Activated effector memory CD4-positive, alpha-beta T cell treated with Interleukin-2 at 50 U/mL for 16 hours (primary cell): Measurements from ENCODE around the gene GPATCH3.
A peak's percentile ranks its signal among the peaks of the same experiment; 100 is the strongest.
"Not testable (repeated sequence)": the region's sequence is repeated elsewhere in the genome, so short reads cannot be mapped to it uniquely, and the experiment has no call there.

Experiments used
- DNase-seq: peaks from one replicate; pipeline ENCODE4 v3.0.0-alpha.2; 2020

The GPATCH3 gene, protein sequence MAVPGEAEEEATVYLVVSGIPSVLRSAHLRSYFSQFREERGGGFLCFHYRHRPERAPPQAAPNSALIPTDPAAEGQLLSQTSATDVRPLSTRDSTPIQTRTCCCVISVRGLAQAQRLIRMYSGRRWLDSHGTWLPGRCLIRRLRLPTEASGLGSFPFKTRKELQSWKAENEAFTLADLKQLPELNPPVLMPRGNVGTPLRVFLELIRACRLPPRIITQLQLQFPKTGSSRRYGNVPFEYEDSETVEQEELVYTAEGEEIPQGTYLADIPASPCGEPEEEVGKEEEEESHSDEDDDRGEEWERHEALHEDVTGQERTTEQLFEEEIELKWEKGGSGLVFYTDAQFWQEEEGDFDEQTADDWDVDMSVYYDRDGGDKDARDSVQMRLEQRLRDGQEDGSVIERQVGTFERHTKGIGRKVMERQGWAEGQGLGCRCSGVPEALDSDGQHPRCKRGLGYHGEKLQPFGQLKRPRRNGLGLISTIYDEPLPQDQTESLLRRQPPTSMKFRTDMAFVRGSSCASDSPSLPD

DNA sequence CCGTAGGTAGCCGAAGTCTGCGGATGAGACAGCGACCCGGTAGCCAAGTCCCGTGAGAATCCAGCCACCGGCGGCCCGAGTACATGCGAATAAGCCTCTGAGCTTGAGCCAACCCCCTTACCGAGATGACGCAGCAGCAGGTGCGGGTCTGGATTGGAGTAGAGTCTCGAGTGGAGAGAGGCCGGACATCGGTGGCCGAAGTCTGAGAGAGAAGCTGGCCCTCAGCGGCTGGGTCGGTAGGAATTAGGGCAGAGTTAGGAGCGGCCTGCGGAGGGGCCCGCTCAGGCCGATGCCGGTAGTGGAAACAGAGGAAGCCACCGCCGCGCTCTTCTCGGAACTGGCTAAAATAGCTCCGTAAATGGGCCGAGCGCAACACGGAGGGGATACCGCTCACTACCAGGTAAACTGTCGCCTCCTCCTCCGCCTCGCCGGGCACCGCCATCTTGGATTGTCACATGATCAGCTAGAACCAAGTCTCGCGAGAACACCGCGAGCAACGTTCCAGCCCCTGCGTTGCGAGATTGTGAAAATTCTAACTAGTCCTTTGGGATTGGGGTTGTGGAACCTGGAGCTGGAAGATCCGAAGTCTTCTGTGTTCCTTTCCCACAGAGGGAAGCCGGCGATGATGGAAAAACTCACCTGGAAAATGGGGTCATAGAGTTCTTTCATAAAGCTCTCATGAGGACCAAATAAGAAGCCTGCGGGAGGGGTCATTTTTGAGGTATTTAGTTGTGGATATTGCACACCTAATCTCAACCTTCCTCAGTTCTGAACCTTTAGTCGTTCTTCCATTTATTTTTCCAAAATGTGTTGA, at the start of gene GPATCH3:
Gene GPATCH3 (minus strand): TSS at position 467 of the 814 bp plus-strand sequence. CDS start 25 bp downstream, at position 442.
- DNase-seq: peak; percentile 77

DNA sequence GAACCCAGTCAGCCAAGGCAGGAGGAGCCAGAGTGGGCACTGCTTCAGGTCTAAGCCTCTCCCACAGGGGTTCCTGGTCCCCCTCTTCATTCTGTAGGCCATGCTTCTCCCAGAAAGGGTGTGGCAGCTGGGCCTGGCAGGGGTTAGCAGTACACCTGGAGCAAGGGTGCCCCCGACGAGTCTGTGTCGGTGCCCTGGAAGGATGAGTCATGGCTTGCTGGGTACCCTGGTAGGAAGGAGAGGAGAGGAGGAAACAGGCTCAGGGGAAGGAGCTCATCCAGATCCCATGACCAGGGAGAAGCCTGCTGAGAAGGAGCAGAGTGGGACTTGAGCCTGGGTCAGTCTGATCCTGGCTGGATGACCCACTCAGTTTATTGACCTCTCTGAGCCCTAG, 49.7 kb upstream of the GPATCH3 start:
- no peak for DNase-seq

DNA sequence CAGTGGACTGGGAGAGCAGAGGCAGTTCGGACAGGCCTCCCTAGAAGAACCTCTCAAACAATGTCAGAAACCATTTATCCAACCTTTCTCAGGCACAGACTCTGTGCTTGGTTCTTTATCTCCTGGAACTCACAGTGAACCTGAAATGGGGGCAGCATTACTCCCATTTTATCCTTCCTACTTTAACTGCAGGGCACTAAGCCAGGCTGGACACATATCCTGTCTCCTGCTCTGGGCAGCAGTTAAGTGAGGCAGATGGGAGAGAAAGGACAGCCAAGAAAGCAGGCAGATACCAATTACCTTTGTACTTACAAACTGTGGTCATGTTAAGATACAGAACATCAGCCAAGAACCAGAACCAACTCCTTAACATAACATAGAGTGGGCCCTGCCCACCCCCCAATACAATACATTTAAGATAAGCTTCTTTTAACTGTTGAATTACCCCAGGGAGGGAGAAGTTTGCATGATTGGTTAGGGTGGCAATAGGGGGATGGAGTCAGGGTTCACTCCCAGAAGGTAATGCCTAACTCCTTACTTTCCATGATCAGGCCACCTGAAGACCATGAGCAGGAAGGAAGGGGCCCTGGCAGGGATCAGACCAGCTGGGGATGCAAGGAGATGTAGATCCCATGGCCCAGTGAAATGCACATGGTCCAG, 49.1 kb upstream of the GPATCH3 start:
- DNase-seq: no peak

DNA sequence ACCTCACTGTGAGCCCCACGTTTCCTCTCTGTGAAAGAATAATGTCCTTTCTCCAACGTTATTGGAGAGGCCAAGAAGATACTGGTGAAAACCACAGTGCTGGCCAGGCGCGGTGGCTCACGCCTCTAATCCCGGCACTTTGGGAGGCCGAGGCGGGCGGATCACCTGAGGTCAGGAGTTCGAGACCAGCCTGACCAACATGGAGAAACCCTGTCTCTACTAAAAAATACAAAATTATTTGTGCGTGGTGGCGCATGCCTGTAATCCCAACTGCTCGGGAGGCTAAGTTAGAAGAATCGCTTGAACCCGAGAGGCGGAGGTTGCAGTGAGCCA, 48.4 kb upstream of the GPATCH3 start:
- not testable (repeated sequence) for DNase-seq

DNA sequence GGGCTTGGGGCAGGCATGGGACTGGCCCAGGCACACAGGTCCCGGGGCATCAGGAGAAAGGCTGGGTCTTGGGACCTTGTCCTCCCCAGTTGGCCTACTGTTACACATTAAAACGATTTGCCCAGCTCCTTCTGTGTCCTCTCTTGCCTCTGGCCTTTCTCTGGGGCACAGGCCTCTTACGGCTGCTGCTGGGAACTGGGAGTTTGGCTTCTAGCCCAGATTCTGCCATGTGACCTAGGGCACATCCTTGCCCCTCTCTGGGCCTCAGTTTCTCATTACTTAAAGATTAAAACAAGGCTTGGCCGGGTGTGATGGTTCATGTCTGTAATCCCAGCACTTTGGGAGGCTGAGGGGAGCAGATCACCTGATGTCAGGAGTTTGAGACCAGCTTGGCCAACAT, 46.0 kb upstream of the GPATCH3 start:
- DNase-seq: no peak

DNA sequence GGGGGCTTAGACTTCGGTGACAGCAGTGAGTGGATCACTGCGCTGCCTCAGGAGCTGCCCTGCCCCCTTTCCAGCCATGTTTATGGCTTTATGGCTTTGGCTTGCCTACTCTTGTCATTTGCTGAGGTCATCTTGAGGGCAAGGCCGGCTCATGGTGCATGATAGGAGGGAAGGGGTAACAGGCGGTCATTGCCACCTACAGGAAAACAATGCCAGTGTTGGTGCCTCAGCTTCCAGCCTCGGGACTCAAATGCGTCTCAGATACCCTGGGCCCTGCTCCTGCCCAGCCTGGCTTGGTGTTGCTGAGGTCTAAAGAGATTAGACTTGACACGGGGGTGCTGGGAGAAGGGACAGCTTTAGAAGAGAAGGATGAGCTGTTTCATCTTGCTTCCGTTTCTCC, 45.5 kb upstream of the GPATCH3 start:
- no peak for DNase-seq

DNA sequence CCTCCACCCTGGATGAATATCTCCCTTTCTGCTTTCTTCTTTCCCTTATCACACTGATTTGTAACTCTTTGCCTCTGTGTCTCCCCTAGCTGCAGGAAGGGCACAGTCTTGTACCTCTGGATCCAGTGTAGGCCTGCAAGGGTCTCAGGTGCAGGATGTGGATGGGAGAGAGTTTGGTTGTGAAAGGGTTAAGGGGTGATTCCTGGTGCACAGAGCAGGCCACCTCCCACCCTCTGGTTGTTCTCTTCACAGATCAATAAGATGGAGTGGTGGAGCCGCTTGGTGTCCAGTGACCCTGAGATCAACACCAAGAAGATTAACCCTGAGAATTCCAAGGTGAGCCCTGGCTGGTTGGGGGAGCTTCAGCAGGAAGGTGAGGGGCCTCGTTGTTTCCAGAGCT, 44.9 kb upstream of the GPATCH3 start:
- DNase-seq: no peak

DNA sequence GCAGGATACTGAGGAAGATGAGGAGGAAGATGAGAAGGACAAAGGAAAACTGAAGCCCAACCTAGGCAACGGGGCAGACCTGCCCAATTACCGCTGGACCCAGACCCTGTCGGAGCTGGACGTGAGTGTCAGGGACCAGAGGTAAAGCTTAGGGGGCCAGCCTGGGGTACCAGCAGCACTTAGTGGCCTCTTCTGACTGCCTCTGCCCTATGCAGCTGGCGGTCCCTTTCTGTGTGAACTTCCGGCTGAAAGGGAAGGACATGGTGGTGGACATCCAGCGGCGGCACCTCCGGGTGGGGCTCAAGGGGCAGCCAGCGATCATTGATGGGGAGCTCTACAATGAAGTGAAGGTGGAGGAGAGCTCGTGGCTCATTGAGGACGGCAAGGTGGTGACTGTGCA, 42.4 kb upstream of the GPATCH3 start:
- DNase-seq: no peak

DNA sequence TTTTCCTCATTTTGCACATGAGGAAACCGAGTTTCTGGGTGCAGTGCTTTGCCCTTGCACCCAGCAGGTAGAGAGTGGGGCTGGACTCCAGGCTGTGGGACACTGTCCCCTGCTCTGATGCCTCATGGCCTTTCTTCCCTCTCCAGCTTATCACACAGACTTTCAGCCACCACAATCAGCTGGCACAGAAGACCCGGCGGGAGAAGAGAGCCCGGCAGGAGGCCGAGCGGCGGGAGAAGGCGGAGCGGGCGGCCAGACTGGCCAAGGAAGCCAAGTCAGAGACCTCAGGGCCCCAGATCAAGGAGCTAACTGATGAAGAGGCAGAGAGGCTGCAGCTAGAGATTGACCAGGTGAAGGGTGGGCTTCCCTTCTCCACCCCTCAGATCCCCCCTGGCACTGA, 41.0 kb upstream of the GPATCH3 start:
- no peak for DNase-seq

DNA sequence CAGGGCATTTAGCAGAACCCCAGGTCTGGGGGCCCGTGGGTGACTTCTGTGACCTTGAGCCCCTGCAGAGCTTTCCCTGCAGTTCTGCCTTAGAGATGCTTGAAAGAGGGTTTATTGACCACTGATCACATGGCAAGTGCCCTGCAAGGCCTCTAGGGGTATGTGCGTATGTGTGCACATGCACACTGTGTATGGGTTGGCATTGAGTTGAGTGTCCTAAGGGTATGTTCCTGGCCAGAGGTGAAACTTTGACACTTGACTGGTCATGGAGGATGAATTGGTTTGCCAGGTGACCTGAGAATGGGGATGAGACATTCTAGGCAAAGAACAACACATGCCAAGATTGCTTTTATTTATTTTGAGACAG, 38.4 kb upstream of the GPATCH3 start:
- no peak for DNase-seq

DNA sequence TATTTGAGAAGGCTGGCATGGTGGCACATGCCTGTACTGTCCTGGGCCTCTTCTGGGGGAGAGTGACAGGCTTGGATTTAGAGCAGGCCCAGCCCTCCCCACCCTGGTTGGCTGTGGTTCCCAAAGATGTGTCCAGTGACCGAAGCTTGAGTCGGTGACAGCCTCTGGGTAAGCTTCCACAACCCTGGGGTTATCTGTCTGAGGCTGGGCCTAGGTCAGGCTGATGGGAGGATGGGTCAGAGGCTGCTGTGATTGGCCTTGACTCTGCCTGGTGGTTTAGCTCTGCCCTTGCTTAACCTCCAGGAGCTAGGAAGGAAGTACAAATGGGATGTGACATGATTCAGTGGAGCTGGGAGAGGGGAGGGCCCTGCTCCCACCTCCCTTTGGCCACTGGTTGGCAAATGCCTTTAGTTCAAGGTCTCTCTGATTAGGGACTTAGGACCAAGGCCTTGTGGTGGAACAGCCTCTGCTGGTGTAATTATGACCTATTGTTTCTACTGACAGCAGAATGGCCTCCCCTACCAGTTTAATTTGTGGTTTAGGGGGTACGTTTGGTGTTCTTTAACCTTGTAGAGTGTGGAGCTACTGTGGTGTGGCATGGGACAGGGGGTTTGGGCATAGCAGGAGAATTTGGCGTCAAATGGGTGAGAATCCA, 37.9 kb upstream of the GPATCH3 start:
- no peak for DNase-seq

DNA sequence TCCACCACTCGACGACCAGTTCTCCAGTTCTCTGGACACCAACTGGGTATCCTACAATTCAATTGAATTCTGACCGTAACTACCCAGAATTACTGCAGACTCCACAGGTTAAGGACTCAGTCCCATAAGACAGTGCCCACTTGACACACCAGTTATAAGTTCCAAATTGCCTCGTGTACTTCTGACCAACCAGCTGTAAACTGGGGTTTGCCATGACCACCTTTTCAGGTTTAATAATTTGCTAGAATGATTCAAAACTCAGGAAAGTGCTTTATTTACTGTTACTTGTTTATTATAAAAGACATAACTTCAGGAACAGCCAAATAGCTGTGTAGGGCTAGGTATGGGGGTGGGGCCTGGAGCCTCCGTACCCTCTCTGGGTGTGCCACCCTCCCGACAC, 36.6 kb upstream of the GPATCH3 start:
- no peak for DNase-seq

DNA sequence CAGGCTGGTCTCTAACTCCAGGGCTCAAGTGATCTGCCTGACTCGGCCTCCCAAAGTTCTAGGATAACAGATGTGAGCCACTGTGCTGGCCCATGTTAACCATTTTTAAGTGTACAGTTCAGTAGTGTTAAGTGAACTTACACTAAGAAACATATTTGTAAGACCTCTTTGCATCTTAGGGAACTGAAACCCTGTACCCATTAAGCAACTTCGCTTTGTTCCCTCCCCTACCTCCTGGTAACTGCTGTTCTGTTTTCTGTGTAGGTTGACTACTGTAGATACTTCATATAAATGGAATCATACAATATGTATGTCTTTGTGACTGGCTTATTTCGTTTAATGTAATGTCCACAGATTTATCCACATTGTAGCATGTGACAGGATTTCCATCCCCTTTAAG, 32.3 kb upstream of the GPATCH3 start:
- DNase-seq: no peak

DNA sequence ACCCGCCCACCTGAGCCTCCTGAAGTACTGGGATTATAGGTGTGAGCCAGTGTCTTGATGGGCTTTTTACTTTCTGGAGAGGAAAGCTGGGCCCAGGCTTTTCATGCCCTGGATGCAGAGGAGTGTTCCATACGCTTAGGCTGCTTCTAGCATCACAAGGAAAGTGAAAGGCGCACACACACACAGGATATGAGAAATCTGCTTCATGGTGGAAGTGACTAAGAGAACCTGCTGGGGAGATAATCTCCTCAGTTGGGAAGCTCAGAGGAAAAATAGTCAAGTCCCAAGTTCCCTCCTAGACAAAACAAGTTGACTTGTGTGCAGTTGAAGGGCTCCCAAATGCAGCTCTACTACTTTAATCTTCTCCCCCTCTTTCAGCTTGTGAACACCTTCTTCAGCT, 23.4 kb upstream of the GPATCH3 start:
- DNase-seq: no peak

DNA sequence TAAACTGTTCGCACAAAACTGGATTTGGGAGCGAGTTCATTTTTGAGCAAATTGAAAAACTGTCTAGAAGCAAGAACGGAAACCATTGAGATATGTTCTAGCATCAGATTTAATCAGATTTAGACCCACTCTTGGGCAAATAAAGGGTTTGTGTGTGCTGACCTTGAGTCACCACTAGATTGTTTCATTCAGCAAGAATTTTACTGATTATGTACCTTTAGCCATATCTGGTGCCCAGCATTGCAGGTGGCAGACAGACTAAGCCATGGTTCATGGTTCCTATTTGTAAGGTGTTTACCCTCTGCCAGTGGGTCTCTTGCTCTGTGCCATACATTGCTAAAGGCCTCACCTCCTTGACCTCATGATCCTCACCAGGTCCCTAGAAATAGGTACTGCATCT, 22.6 kb upstream of the GPATCH3 start:
- DNase-seq: no peak

DNA sequence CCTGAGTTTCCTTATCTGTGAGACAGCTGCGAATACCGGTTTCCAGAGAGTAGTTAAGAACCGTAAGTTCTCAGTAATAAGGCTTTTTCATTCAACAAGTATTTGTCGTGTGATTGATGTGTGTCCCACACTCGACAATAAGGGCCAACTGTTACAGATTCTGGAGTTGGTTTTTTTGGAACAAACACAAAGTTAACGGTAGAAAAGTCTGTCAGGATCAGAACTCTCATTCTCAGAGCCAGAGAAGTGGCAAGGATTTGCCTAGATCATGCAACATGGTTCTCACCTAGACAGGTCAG, 22.1 kb upstream of the GPATCH3 start:
- no peak for DNase-seq

DNA sequence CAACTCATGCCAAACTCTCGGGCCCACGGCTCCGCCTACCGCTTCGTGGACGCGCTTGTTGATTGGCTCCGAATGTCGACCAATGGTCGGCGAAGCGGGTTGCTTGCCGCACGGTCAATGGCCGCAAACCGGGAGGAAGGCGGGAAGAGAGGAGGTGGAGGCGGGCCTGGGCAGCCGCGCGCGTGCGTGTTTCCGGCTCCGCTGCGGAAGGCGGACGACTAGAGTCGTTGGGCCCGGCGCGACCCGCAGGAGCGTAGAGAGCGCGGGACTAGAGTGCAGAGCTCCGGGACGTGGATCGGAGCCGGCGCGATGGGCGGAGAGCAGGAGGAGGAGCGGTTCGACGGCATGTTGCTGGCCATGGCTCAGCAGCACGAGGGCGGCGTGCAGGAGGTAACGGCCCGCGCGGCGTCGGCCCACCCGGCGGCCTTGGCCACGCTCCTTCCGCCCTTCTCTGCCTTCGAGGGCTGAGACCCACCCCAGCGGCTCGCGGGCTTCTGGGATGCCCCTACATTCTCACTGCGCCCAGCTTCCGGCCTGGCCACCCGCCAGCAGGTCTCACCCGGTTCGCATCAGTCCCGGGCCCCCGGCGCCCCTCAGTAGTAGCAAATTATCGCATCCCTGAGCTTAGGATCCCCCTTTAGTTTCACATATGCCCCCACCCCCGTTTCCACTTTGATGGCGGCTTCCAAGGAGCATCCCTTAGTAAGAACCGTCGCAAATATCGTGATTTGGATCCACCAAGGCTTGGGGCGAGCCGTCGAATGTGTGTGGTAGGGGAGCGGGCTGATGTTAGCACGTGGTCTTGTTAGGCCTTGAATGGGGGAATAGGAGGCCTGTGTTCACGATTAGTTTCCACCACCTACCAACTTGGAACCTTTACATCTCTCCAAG, 21.5 kb upstream of the GPATCH3 start, which contains the start of gene NUDC:
Gene NUDC (plus strand): TSS at position 204 of the 891 bp plus-strand sequence. CDS start 106 bp downstream, at position 310.
- DNase-seq: peak; percentile 94

DNA sequence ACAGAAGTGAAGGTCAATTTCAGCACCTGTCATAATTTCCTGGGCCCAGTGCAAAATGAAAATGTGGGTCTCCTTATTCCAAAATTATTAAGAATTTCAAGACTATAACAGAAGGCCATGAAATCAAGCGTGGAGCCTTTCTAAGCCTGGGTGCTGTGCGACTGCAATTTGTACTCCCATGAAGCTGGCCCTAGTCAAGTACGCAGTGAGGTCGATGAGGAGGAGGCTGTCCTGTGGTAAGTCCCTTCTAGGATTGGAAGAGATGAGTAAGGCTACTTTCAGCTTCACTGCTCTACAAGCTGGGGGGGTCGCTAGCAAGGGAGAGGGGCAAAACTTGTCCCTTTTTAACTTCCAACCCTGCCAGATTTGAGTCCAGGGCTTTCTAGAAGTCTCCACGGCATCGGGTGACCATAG, 20.9 kb upstream of the GPATCH3 start:
- DNase-seq: no peak

DNA sequence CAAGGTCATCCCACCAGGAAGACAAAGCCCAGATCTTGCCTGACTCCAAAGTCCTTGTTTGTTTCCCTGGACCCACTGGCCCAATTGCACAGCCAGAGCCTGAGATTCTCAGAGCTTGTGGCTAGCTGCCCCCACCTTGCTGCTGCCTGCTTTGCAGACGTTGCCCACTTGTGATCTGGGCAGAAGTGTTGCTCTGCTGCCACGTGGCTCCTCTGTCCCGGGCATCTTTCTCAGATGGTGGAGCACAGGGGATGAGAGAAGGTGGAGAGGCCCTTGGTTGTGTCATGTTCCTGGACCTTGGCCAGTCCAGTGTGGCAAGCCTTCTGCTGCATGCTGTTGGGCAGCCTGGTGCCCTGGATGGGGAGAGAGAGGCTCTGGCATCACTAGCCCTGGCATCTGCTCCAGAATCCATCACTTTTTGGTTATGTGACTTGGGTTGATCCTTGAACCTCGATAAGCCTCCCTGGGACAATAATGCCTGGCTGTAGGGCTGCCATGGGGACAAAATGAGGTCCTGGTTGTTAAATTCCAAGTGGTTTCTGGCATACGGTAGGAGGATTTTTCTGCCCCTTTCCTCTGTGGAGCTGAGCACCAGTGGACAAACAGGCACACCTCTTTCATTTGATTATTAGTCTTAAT, 15.1 kb upstream of the GPATCH3 start:
- DNase-seq: no peak

DNA sequence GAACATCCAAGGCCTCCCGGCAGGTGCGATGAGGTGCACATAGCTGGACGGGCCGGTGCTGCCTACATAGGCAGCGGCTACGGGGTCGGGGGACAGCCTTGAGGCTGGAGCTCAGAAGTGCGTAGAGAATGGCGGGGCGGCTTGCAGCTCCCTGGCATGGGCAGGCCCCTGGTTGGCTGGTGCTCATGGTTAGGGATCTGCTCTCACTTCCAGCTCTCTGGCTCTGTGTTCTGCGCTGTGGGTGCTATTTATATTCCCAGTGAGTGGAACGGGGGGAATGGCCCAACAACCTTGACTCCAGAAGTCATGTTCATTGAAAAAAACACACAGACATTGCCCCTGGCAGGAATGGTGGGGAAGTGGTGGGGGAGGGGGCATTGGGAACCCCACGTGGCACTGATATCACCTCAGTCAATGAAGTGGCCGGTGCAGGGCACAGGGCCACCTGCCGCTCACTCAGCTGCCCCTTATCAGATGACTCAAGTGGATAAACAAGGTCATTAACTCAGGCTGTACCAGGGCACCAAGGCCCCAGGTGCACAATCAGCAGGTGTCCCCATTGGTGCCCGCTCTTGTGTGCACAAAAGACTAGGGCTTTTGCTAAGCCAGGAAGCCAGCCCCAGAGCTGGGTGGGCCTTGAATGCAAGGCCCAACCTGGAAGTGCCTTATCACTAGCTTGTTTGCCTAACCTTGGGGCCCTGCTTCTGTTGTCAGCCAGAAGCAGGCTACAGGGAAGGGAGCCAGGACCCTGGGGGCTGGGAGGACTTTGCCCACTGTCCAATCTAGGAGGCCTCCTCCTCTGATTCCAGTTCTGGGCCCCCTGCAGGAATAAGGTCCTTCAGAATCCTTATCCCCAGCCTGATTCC, 13.7 kb upstream of the GPATCH3 start, which contains the start of gene NR0B2:
Gene NR0B2 (minus strand): TSS at position 222 of the 866 bp plus-strand sequence. CDS start 35 bp downstream, at position 187.
- no peak for DNase-seq
